ENCODE measurements around the gene PLEKHA7. TPM values are rescaled to one million over a fixed set of nuclear protein-coding genes. Genes with fewer than 3 reads are reported as not detected.

PLEKHA7 gene
- total RNA-seq, 1 experiment from 2014 or later, result 18.4 TPM

- Histone ChIP-seq H3K36me3 (ENCODE audit: low read depth, low read length) (no peaks in the 10 kb centered on the region), H3K4me3 (ENCODE audit: low read length) (peak overlapping the region; percentile 89), H3K9me3 (ENCODE audit: low read length) (no peaks in the 10 kb centered on the region), H3K9me2 (replicated peaks; ENCODE audit: low read length) (no peaks in the 10 kb centered on the region), H3K79me2 (ENCODE audit: low read length) (peaks cover 38% of the 10 kb centered on the region), H3K27me3 (ENCODE audit: low read length) (no peaks in the 10 kb centered on the region), H3K4me2 (ENCODE audit: low read length) (peak overlapping the region; percentile 100), H3K9ac (ENCODE audit: low read length) (peak overlapping the region; percentile 64), H3K27ac (ENCODE audit: low read length) (peak overlapping the region; percentile 69), H4K20me1 (ENCODE audit: low read length) (0 out of 2 replicates have a peak, but pooled peaks cover 4% of the 10 kb centered on the region), H2AFZ (ENCODE audit: low read length) (peak overlapping the region; percentile 78), H3F3A (ENCODE audit: low read length, unreplicated experiment) (no peaks in the 10 kb centered on the region), H3K4me1 (ENCODE audit: insufficient read depth, low read length) (peaks cover 29% of the 10 kb centered on the region)
- ATAC-seq, result peak; percentile 61
- ChIA-PET CTCF (no interaction called here), POLR2A (ENCODE audit: unreplicated experiment) (interaction anchor here (0.7 kb wide), 1 partner anchor 42 kb away, joined by 3 read pairs; no protein-coding TSS in a partner anchor)
- peak; percentile 75 for DNase-seq
- no TSS peak for BruUV-seq (replicated peaks)
- TF ChIP-seq EZH2 (IDR thresholded peaks at IDR 0.05; ENCODE audit: low read length, unreplicated experiment) (no peak), EZH2phosphoT487 (IDR thresholded peaks at IDR 0.05; ENCODE audit: borderline replicate concordance, low read length) (no peak), CTCF (conservative IDR thresholded peaks at IDR 0.05; ENCODE audit: low read depth, low read length) (no peak)
- intact Hi-C loops (cut with micrococcal nuclease), result loop anchor here (2.0 to 5.0 kb wide), 3 partner anchors 43 to 137 kb away; no protein-coding TSS in a partner anchor
Measured at GRCh38 chr11:16925561-16926065, 88.6 kb downstream of the PLEKHA7 start.

DNA sequence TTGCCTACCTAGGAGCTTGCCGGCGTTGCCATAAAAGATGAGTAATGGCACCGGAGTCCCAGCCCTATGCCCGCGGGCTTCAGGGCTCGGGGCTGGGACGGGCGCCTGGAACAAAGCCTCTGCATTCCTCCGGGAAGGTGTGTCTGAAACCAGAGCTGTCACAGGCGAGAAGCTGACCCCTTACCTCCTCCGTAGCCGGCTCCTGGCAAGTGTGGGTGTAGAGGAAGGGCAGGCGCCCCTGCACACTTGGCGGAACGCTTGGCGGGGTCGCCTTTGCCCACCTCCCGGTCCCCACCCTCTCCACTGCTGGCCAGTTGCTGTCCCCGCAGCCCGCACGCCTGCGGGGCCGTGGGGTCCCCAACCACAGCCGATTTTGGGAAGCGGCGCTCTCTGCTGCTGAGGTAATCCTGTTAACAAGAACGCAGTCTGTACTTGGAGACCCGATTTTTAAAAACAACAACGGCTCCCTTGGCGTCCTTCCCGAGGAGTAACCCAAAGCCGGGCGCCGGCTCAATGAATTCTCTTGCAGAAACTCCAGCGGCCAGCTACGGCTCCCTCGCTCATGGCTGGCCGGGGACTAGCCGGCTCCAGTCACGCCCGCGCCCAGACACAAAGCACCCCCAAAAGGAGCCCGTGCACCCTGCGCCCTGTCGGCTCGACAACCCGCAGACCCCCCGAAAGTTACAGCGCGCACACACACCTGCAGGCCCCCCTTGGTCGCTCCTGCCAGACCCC lies 89.2 kb downstream of the PLEKHA7 start:
- intact Hi-C loops (cut with micrococcal nuclease), result loop anchor here (2.0 to 5.0 kb wide), 3 partner anchors 42 to 136 kb away; no protein-coding TSS in a partner anchor
- peak; percentile 96 for DNase-seq
- ATAC-seq, result peak; percentile 86
- Histone ChIP-seq H2AFZ (ENCODE audit: low read length) (peak overlapping the region; percentile 78), H3K9me3 (ENCODE audit: low read length) (no peaks in the 10 kb centered on the region), H4K20me1 (ENCODE audit: low read length) (0 out of 2 replicates have a peak, but pooled peaks cover 4% of the 10 kb centered on the region), H3K4me2 (ENCODE audit: low read length) (peak overlapping the region; percentile 100), H3K4me3 (ENCODE audit: low read length) (peak overlapping the region; percentile 89), H3K4me1 (ENCODE audit: insufficient read depth, low read length) (peaks cover 31% of the 10 kb centered on the region), H3K27ac (ENCODE audit: low read length) (peak overlapping the region; percentile 69), H3K36me3 (ENCODE audit: low read depth, low read length) (no peaks in the 10 kb centered on the region), H3K9ac (ENCODE audit: low read length) (peak overlapping the region; percentile 64), H3F3A (ENCODE audit: low read length, unreplicated experiment) (no peaks in the 10 kb centered on the region), H3K9me2 (replicated peaks; ENCODE audit: low read length) (no peaks in the 10 kb centered on the region), H3K79me2 (ENCODE audit: low read length) (peaks cover 44% of the 10 kb centered on the region), H3K27me3 (ENCODE audit: low read length) (no peaks in the 10 kb centered on the region)
- BruUV-seq (replicated peaks), result TSS peak; percentile 94
- TF ChIP-seq EZH2phosphoT487 (IDR thresholded peaks at IDR 0.05; ENCODE audit: borderline replicate concordance, low read length) (no peak), CTCF (conservative IDR thresholded peaks at IDR 0.05; ENCODE audit: low read depth, low read length) (no peak), EZH2 (IDR thresholded peaks at IDR 0.05; ENCODE audit: low read length, unreplicated experiment) (no peak)
- ChIA-PET CTCF (interaction anchor here (0.5 to 1.2 kb wide), 2 partner anchors 42 to 138 kb away, joined by 3 to 4 read pairs; no protein-coding TSS in a partner anchor), POLR2A (ENCODE audit: unreplicated experiment) (interaction anchor here (0.5 to 0.7 kb wide), 2 partner anchors 42 to 150 kb away, joined by 3 to 4 read pairs; no protein-coding TSS in a partner anchor)

Data from PC-3 (cell line).